MM.1S (cell line): ENCODE data around the gene DLEC1.

Source experiments
- DNase-seq: peaks from one replicate; pipeline ENCODE4 v3.0.0-alpha.2; 2015
- H2AFZ ChIP-seq: fragments of 300-600 bp; sonication (generic); 2 replicates; pipeline ENCODE4 v1.6.0; 2016; ENCODE audit warnings: antibody characterized with exemption, low read length
- H3F3A ChIP-seq: fragments of 300-600 bp; sonication (generic); 2 replicates; pipeline ENCODE4 v1.6.1; 2016; ENCODE audit warnings: mild to moderate bottlenecking, antibody characterized with exemption, low read length, moderate library complexity, mixed read lengths; ENCODE audit not compliant: insufficient read depth
- H3K27ac ChIP-seq: fragments of 300-600 bp; sonication (generic); 2 replicates; pipeline ENCODE4 v1.5.1; 2016; ENCODE audit warnings: mild to moderate bottlenecking, low read length
- H3K27me3 ChIP-seq: fragments of 300-600 bp; sonication (generic); replicated peaks from 2 replicates; pipeline ENCODE4 v1.6.0; 2016; ENCODE audit warnings: low read length; ENCODE audit not compliant: insufficient read depth
- H3K36me3 ChIP-seq: fragments of 300-600 bp; sonication (generic); replicated peaks from 2 replicates; pipeline ENCODE4 v1.6.1; 2016; ENCODE audit warnings: mild to moderate bottlenecking, low read length, mixed read lengths; ENCODE audit not compliant: insufficient read depth
- H3K4me1 ChIP-seq: fragments of 300-600 bp; sonication (generic); 2 replicates; pipeline ENCODE4 v1.6.1; 2016; ENCODE audit warnings: low read length, mixed read lengths
- H3K4me2 ChIP-seq: fragments of 300-600 bp; sonication (generic); 2 replicates; pipeline ENCODE4 v1.6.0; 2016; ENCODE audit warnings: low read depth, low read length
- H3K4me3 ChIP-seq: fragments of 300-600 bp; sonication (generic); 2 replicates; pipeline ENCODE4 v1.5.1; 2016; ENCODE audit warnings: low read length, mixed read lengths
- H3K79me2 ChIP-seq: fragments of 300-600 bp; sonication (generic); 2 replicates; pipeline ENCODE4 v1.6.1; 2016; ENCODE audit warnings: mixed run types, low read length, mixed read lengths
- H3K9ac ChIP-seq: fragments of 300-600 bp; sonication (generic); 2 replicates; pipeline ENCODE4 v1.6.1; 2016; ENCODE audit warnings: low read length, mixed read lengths
- H3K9me2 ChIP-seq: fragments of 300-600 bp; sonication (generic); replicated peaks from 2 replicates; pipeline ENCODE4 v1.6.1; 2016; ENCODE audit warnings: mild to moderate bottlenecking, low read length, mixed read lengths; ENCODE audit not compliant: insufficient read depth
- H3K9me3 ChIP-seq: fragments of 300-600 bp; sonication (generic); replicated peaks from 2 replicates; pipeline ENCODE4 v1.6.1; 2016; ENCODE audit warnings: mild to moderate bottlenecking, low read length, mixed read lengths; ENCODE audit not compliant: insufficient read depth
- H4K20me1 ChIP-seq: fragments of 300-600 bp; sonication (generic); 2 replicates; pipeline ENCODE4 v1.6.1; 2016; ENCODE audit warnings: mild to moderate bottlenecking, low read length, moderate library complexity, mixed read lengths; ENCODE audit not compliant: insufficient read depth
- EZH2 ChIP-seq: fragments of 300-600 bp; sonication (generic); optimal IDR thresholded peaks from 2 replicates; pipeline ENCODE3; 2017; ENCODE audit warnings: low read depth, mild to moderate bottlenecking, antibody characterized with exemption, low read length, mixed read lengths
- EZH2phosphoT487 ChIP-seq: fragments of 300-600 bp; sonication (generic); IDR thresholded peaks from 2 replicates; pipeline ENCODE4 v1.6.1; 2018; ENCODE audit warnings: antibody characterized with exemption, low read length
- TF ChIP-seq, protein P1 (sequence below): fragments of 300-600 bp; sonication (generic); IDR thresholded peaks from 2 replicates; pipeline ENCODE4 v1.5.1; 2016; ENCODE audit warnings: antibody characterized with exemption, low read length, mixed read lengths

DLEC1 gene

GRCh38 chr3:38002291-38002876 lies 36.6 kb upstream of the DLEC1 start:
- Histone ChIP-seq H3K9me3 (no peaks in the 10 kb centered on the region), H3K27ac (no peak overlapping the region), H3K9ac (no peak overlapping the region), H3K79me2 (no peaks in the 10 kb centered on the region), H3K4me2 (no peak overlapping the region), H3K27me3 (no peaks in the 10 kb centered on the region), H3K9me2 (no peaks in the 10 kb centered on the region), H3K4me3 (no peak overlapping the region), H4K20me1 (no peaks in the 10 kb centered on the region), H3F3A (no peaks in the 10 kb centered on the region), H3K36me3 (no peaks in the 10 kb centered on the region), H3K4me1 (peaks cover 11% of the 10 kb centered on the region), H2AFZ (no peak overlapping the region)
- TF ChIP-seq EZH2, result no peak
- TF ChIP-seq, protein P1, sequence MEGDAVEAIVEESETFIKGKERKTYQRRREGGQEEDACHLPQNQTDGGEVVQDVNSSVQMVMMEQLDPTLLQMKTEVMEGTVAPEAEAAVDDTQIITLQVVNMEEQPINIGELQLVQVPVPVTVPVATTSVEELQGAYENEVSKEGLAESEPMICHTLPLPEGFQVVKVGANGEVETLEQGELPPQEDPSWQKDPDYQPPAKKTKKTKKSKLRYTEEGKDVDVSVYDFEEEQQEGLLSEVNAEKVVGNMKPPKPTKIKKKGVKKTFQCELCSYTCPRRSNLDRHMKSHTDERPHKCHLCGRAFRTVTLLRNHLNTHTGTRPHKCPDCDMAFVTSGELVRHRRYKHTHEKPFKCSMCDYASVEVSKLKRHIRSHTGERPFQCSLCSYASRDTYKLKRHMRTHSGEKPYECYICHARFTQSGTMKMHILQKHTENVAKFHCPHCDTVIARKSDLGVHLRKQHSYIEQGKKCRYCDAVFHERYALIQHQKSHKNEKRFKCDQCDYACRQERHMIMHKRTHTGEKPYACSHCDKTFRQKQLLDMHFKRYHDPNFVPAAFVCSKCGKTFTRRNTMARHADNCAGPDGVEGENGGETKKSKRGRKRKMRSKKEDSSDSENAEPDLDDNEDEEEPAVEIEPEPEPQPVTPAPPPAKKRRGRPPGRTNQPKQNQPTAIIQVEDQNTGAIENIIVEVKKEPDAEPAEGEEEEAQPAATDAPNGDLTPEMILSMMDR, result no peak
- TF ChIP-seq EZH2phosphoT487, result no peak
- DNase-seq, result no peak

DNA sequence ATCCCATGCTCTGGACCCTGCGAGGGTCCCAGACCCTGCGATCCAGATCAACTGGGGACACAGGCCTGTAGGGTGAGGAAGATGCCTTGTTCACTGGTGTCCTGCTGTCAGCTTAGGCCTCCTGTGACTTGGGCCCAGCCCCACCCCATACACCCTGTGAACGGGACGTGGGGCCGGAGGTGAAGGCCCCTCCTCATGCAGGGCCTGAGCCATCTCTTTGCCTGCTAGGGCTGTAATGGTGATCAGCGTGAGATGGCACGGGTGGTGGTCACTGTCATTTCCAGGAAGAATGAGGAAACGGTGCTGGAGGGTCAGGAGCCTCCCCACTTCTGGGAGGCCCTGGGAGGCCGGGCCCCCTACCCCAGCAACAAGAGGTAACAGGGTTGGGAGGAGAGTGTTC lies 36.1 kb upstream of the DLEC1 start:
- H3K9me3 ChIP-seq, result no peaks in the 10 kb centered on the region
- no peak overlapping the region for H3K4me2 ChIP-seq
- H3K79me2 ChIP-seq, result no peaks in the 10 kb centered on the region
- DNase-seq, result no peak
- H4K20me1 ChIP-seq, result no peaks in the 10 kb centered on the region
- no peak overlapping the region for H3K27ac ChIP-seq
- H3K4me3 ChIP-seq, result no peak overlapping the region
- no peaks in the 10 kb centered on the region for H3F3A ChIP-seq
- TF ChIP-seq EZH2phosphoT487, result no peak
- TF ChIP-seq, protein P1, result no peak
- TF ChIP-seq EZH2, result no peak
- no peak overlapping the region for H3K9ac ChIP-seq
- H3K4me1 ChIP-seq, result peaks cover 11% of the 10 kb centered on the region
- no peaks in the 10 kb centered on the region for H3K36me3 ChIP-seq
- H2AFZ ChIP-seq, result no peak overlapping the region
- no peaks in the 10 kb centered on the region for H3K27me3 ChIP-seq
- no peaks in the 10 kb centered on the region for H3K9me2 ChIP-seq

DNA sequence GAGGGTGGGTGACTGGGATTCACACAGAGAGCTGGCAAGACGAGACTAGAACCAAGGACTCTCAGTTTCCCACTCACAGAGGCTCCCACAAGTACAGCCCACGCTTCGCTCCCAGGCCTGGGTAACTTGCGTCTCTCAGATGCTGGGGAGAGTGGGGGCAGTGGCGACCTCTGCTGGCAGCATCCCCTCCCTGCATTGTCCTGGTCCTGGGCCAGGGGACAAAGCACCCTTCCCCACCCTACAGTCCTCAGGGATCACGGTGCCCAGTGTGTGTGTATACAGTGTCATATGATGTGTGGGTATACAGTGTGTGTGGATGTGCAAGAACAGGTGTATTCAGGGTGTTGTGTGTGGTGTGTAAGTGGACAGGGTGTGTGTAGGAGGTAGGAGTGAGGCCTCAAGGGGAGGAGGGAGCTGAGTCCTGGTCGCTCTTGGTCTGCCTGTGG lies 35.6 kb upstream of the DLEC1 start:
- no peaks in the 10 kb centered on the region for H3K27me3 ChIP-seq
- no peak overlapping the region for H3K4me2 ChIP-seq
- H3K36me3 ChIP-seq, result no peaks in the 10 kb centered on the region
- no peaks in the 10 kb centered on the region for H3K9me3 ChIP-seq
- H3K79me2 ChIP-seq, result no peaks in the 10 kb centered on the region
- no peaks in the 10 kb centered on the region for H3K9me2 ChIP-seq
- no peak overlapping the region for H3K27ac ChIP-seq
- TF ChIP-seq, protein P1, result peak; percentile 76
- TF ChIP-seq EZH2phosphoT487, result no peak
- no peak overlapping the region for H2AFZ ChIP-seq
- H3F3A ChIP-seq, result no peaks in the 10 kb centered on the region
- DNase-seq, result no peak
- no peak overlapping the region for H3K9ac ChIP-seq
- no peaks in the 10 kb centered on the region for H4K20me1 ChIP-seq
- peaks cover 7% of the 10 kb centered on the region for H3K4me1 ChIP-seq
- no peak overlapping the region for H3K4me3 ChIP-seq
